A172 (cell line): ENCODE results near the gene ERCC4. TPM values are rescaled to one million over a fixed set of nuclear protein-coding genes. Genes with fewer than 3 reads are reported as not detected.

Experiments used
- DNase-seq: peaks from one replicate; pipeline ENCODE4 v3.0.0-alpha.2; 2015; ENCODE audit warnings: low spot score
- total RNA-seq: library from RNA; depleted of rRNA; stranded (reverse); fragments of >200 nt; shearing (Covaris generic); gene quantifications from 2 replicates; pipeline ENCODE4 v1.2.3, GENCODE V29; 2014

Gene ERCC4
- total RNA-seq, 1 experiment from 2014 or later, result 12.7 TPM

GRCh38 chr16:13911306-13911705 is 8.6 kb upstream of the ERCC4 start:
- no peak for DNase-seq

- DNase-seq, result no peak
Observed at GRCh38 chr16:13911871-13912270, 8.1 kb upstream of the ERCC4 start.

GRCh38 chr16:13912891-13913290 is 7.1 kb upstream of the ERCC4 start:
- DNase-seq, result no peak

- no peak for DNase-seq
Observed at GRCh38 chr16:13913374-13914292, 6.3 kb upstream of the ERCC4 start.

GRCh38 chr16:13915033-13915635 is 4.8 kb upstream of the ERCC4 start:
- DNase-seq, result no peak

- DNase-seq, result peak; percentile 60
Observed at GRCh38 chr16:13919330-13919682, 648 bp upstream of the ERCC4 start.

- DNase-seq, result no peak
Observed at GRCh38 chr16:13920510-13920818, 510 bp downstream of the ERCC4 start.

GRCh38 chr16:13921328-13921727 is 1.4 kb downstream of the ERCC4 start:
- no peak for DNase-seq

GRCh38 chr16:13923703-13924298 is 3.8 kb downstream of the ERCC4 start:
- peak; percentile 41 for DNase-seq

- no peak for DNase-seq
Observed at GRCh38 chr16:13926464-13926863, 6.5 kb downstream of the ERCC4 start.

- no peak for DNase-seq
Observed at GRCh38 chr16:13926891-13927290, 6.9 kb downstream of the ERCC4 start.

- DNase-seq, result no peak
Observed at GRCh38 chr16:13928646-13929045, 8.7 kb downstream of the ERCC4 start.

GRCh38 chr16:13931845-13932244 is 11.9 kb downstream of the ERCC4 start:
- no peak for DNase-seq

GRCh38 chr16:13935408-13935807 is 15.5 kb downstream of the ERCC4 start:
- DNase-seq, result no peak

- DNase-seq, result no peak
Observed at GRCh38 chr16:13936155-13936554, 16.2 kb downstream of the ERCC4 start.

- DNase-seq, result peak; percentile 51
Observed at GRCh38 chr16:13936596-13937081, 16.7 kb downstream of the ERCC4 start.

- no peak for DNase-seq
Observed at GRCh38 chr16:13937411-13937810, 17.5 kb downstream of the ERCC4 start.

GRCh38 chr16:13938480-13938879 is 18.5 kb downstream of the ERCC4 start:
- DNase-seq, result no peak

GRCh38 chr16:13939821-13940220 is 19.9 kb downstream of the ERCC4 start:
- no peak for DNase-seq

GRCh38 chr16:13940397-13940933 is 20.5 kb downstream of the ERCC4 start:
- no peak for DNase-seq

- DNase-seq, result no peak
Observed at GRCh38 chr16:13944816-13945215, 24.9 kb downstream of the ERCC4 start.

GRCh38 chr16:13945744-13946485 is 26.0 kb downstream of the ERCC4 start:
- DNase-seq, result no peak
